Osteocyte (in vitro differentiated cells): ENCODE data around the gene STARD13. TPM values are rescaled to one million over a fixed set of nuclear protein-coding genes. Genes with fewer than 3 reads are reported as not detected.

Source experiments
- DNase-seq: peaks from one replicate; pipeline ENCODE4 v3.0.0; 2021; ENCODE audit warnings: mixed read lengths; ENCODE audit not compliant: unreplicated experiment; ENCODE audit errors: extremely low spot score
- H3K27ac Mint-ChIP-seq: one replicate; pipeline ENCODE4 v1.8.0; 2021; ENCODE audit warnings: mild to moderate bottlenecking, mixed read lengths; ENCODE audit not compliant: unreplicated experiment
- H3K27me3 Mint-ChIP-seq: one replicate; pipeline ENCODE4 v1.8.0; 2021; ENCODE audit warnings: mixed read lengths; ENCODE audit not compliant: unreplicated experiment
- H3K36me3 Mint-ChIP-seq: one replicate; pipeline ENCODE4 v1.8.0; 2021; ENCODE audit warnings: mixed read lengths; ENCODE audit not compliant: unreplicated experiment
- H3K4me1 Mint-ChIP-seq: one replicate; pipeline ENCODE4 v1.8.0; 2021; ENCODE audit warnings: mixed read lengths; ENCODE audit not compliant: unreplicated experiment
- H3K4me3 Mint-ChIP-seq: one replicate; pipeline ENCODE4 v1.8.0; 2021; ENCODE audit warnings: mild to moderate bottlenecking, moderate library complexity, mixed read lengths; ENCODE audit not compliant: unreplicated experiment
- H3K9me3 Mint-ChIP-seq: one replicate; pipeline ENCODE4 v1.8.0; 2021; ENCODE audit warnings: mixed read lengths; ENCODE audit not compliant: unreplicated experiment
- total RNA-seq: library from RNA; stranded (reverse); gene quantifications from 2 replicates; pipeline ENCODE4 v1.2.1, GENCODE V29; 2021
- TF ChIP-seq, protein P1 (sequence below): fragments of 200-600 bp; sonication (generic); IDR thresholded peaks from 2 replicates; pipeline ENCODE4 v1.5.0; 2021; ENCODE audit warnings: antibody characterized with exemption, mild to moderate bottlenecking, moderate library complexity

STARD13 gene
- total RNA-seq, 1 donor from 2014 or later: 72.0 TPM

DNA sequence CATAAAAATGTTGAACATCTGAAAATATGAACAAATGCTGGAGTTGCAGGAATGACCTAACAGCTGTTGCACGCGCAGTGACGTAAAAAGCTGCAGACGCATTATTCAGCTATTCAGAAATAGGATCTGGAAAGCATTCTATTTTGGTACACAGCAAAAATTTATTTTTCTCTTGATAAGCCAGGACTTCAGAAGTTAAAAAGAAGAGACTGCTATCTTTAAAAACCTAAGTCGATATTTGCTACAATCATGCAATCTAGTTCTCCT, 36.9 kb upstream of the STARD13 start:
- TF ChIP-seq, protein P1, sequence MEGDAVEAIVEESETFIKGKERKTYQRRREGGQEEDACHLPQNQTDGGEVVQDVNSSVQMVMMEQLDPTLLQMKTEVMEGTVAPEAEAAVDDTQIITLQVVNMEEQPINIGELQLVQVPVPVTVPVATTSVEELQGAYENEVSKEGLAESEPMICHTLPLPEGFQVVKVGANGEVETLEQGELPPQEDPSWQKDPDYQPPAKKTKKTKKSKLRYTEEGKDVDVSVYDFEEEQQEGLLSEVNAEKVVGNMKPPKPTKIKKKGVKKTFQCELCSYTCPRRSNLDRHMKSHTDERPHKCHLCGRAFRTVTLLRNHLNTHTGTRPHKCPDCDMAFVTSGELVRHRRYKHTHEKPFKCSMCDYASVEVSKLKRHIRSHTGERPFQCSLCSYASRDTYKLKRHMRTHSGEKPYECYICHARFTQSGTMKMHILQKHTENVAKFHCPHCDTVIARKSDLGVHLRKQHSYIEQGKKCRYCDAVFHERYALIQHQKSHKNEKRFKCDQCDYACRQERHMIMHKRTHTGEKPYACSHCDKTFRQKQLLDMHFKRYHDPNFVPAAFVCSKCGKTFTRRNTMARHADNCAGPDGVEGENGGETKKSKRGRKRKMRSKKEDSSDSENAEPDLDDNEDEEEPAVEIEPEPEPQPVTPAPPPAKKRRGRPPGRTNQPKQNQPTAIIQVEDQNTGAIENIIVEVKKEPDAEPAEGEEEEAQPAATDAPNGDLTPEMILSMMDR: no peak
- H3K27ac Mint-ChIP-seq: no peak overlapping the region
- no peak for DNase-seq
- no peaks in the 10 kb centered on the region for H3K27me3 Mint-ChIP-seq
- no peak overlapping the region for H3K4me3 Mint-ChIP-seq
- H3K4me1 Mint-ChIP-seq: peaks cover 37% of the 10 kb centered on the region
- peaks cover 7% of the 10 kb centered on the region for H3K36me3 Mint-ChIP-seq
- peaks cover 10% of the 10 kb centered on the region for H3K9me3 Mint-ChIP-seq

DNA sequence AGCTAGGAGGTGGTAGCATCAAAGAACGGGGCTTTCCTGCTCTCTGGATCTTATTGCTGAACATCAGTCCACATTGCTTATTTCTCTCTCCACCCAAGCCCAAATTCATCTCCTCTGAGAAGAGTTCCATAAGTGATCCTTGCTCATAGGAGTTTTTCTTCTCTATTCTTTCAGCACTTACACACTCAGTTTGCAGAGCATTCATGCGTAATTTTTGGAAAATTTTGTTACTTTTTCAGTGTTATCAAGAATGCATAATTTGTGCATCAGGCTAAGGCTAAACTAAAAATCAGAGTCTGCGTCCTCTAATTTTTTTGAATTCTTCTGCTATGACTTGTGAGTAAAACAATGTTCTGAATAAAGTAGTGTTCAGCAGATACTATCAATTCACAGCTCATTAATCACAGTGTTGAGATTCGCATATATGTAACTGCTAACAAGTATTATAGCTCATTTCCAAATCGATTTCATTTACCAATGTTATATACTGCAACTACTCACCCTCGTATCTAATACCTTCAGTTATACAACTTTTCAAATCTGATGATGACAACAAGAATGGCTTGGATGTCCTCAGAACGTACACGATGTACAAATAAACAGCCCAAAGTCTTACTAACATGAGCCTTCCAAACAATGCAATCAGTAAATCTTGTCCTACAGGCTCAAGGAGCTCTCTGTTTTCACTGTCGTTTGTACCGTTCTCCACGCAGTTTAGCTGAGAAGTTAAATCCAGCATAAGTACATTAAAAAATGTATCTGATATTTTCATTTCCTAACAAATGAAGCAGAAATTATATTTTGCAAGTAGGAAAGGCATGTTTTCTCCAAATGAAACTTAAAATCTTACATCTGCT, 36.4 kb upstream of the STARD13 start:
- Mint-ChIP-seq H3K36me3 (peaks cover 7% of the 10 kb centered on the region), H3K27ac (no peak overlapping the region), H3K27me3 (no peaks in the 10 kb centered on the region), H3K4me3 (no peak overlapping the region), H3K9me3 (peaks cover 14% of the 10 kb centered on the region), H3K4me1 (peaks cover 40% of the 10 kb centered on the region)
- DNase-seq: no peak
- TF ChIP-seq, protein P1: no peak

DNA sequence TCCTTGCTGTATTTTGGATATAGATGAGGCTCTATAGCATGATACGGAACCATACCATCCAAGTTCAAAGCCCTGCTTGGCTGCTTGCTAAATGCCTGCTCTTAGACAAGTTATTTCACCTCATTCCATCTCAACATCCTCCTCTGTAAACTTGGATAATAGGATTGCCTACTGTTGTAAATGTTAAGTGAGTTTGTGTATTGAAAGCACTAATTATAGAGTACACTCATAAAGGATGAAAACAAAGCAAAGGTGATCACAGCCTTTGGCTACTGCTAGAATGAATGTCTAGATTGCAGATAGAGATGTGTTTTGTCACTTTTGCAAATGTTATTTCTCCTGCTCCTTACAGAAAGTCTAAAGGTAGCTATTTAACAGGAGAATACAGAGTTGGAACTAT, 34.3 kb upstream of the STARD13 start:
- H3K27ac Mint-ChIP-seq: no peak overlapping the region
- DNase-seq: no peak

DNA sequence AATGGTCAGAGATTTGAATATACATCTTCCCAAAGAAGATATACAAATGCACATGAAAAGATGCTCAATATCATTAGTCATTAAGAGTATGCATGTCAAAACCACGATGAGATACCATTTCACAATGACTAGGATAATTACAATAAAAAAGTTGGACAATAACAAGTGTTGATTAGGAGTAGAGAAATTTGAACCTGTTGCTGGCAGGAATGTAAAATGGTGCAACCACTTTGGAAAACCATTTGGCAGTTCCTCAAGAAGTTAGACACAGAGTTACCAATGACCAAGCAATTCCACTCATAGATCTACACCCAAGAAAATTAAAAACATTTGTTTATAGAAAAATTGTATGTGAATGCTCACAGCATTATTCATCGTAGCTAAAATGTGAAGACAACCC, 33.2 kb upstream of the STARD13 start:
- H3K27me3 Mint-ChIP-seq: no peaks in the 10 kb centered on the region
- TF ChIP-seq, protein P1: no peak
- peaks cover 22% of the 10 kb centered on the region for H3K4me1 Mint-ChIP-seq
- peaks cover 7% of the 10 kb centered on the region for H3K36me3 Mint-ChIP-seq
- H3K4me3 Mint-ChIP-seq: no peak overlapping the region
- no peak overlapping the region for H3K27ac Mint-ChIP-seq
- H3K9me3 Mint-ChIP-seq: peaks cover 14% of the 10 kb centered on the region
- DNase-seq: no peak

More for the DNA sequence above, 34.3 kb upstream of the STARD13 start:
- H3K27me3 Mint-ChIP-seq: no peaks in the 10 kb centered on the region
- H3K4me3 Mint-ChIP-seq: no peak overlapping the region
- peaks cover 14% of the 10 kb centered on the region for H3K9me3 Mint-ChIP-seq
- H3K4me1 Mint-ChIP-seq: peaks cover 33% of the 10 kb centered on the region
- peaks cover 7% of the 10 kb centered on the region for H3K36me3 Mint-ChIP-seq
- TF ChIP-seq, protein P1: no peak

DNA sequence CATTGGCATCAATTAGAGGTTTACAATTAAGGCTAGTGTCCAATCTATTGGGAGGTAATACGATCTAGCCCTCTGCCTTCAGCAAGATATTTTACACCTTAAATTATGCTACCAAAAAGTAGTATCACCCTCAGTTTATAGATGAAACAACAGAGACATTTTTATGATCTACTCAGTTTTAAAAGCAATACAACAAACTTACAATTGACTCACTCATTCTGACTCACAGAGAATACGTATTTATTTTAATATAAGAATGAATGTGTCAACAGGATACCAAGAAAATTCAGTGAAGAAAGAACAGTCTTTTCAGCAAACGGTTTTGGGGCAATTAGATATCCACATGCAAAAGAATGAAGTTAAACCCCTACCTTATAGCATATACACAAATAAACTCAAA, 32.5 kb upstream of the STARD13 start:
- no peak overlapping the region for H3K27ac Mint-ChIP-seq
- TF ChIP-seq, protein P1: no peak
- peaks cover 7% of the 10 kb centered on the region for H3K36me3 Mint-ChIP-seq
- H3K4me3 Mint-ChIP-seq: no peak overlapping the region
- DNase-seq: no peak
- no peaks in the 10 kb centered on the region for H3K27me3 Mint-ChIP-seq
- H3K4me1 Mint-ChIP-seq: peaks cover 15% of the 10 kb centered on the region
- H3K9me3 Mint-ChIP-seq: peaks cover 14% of the 10 kb centered on the region
